A673 (cell line): ENCODE results near the gene COBL. TPM values are rescaled to one million over a fixed set of nuclear protein-coding genes. Genes with fewer than 3 reads are reported as not detected.

ENCODE experiments used
- BruUV-seq: library from RNA; stranded (reverse); fragments of 400-500 nt; replicated peaks from 2 replicates; lab custom pipeline; 2021; lab: Mats Ljungman, UMichigan
- CTCF ChIA-PET: fragments of 300-600 bp; sonication (Branson Sonifier 250); formaldehyde crosslinking; loops from one replicate; lab custom pipeline; 2022; ENCODE audit warnings: antibody characterized with exemption; lab: Charles Lee
- POLR2A ChIA-PET: fragments of 300-600 bp; sonication (Branson Sonifier 250); formaldehyde crosslinking; loops from one replicate; lab custom pipeline; 2022; ENCODE audit warnings: antibody characterized with exemption; ENCODE audit not compliant: low non-redundant PET; lab: Charles Lee
- DNase-seq: peaks from one replicate; pipeline ENCODE4 v3.0.0-alpha.2; 2015; ENCODE audit warnings: low spot score
- H3K27ac ChIP-seq: fragments of 200-600 bp; sonication (generic); 2 replicates; pipeline ENCODE4 v1.5.1; 2016; ENCODE audit warnings: mixed run types, low read depth, mild to moderate bottlenecking, mixed read lengths, antibody characterized with exemption, low read length; ENCODE audit not compliant: poor library complexity, severe bottlenecking
- H3K27me3 ChIP-seq: fragments of 200-600 bp; sonication (generic); replicated peaks from 2 replicates; pipeline ENCODE4 v1.6.1; 2017; ENCODE audit warnings: mixed run types, low read depth, mild to moderate bottlenecking, mixed read lengths, antibody characterized with exemption, low read length; ENCODE audit not compliant: insufficient read depth, poor library complexity
- H3K36me3 ChIP-seq: fragments of 200-600 bp; sonication (generic); 2 replicates; pipeline ENCODE4 v1.6.1; 2016; ENCODE audit warnings: mixed run types, mild to moderate bottlenecking, mixed read lengths, antibody characterized with exemption, low read length; ENCODE audit not compliant: insufficient read depth, poor library complexity, severe bottlenecking
- H3K4me1 ChIP-seq: fragments of 200-600 bp; sonication (generic); 2 replicates; pipeline ENCODE4 v1.6.1; 2017; ENCODE audit warnings: mixed run types, mild to moderate bottlenecking, mixed read lengths, antibody characterized with exemption, low read length; ENCODE audit not compliant: insufficient read depth, poor library complexity, severe bottlenecking
- H3K4me3 ChIP-seq: fragments of 200-600 bp; sonication (generic); 2 replicates; pipeline ENCODE4 v1.5.1; 2016; ENCODE audit warnings: low read depth, mixed run types, mild to moderate bottlenecking, mixed read lengths, low read length; ENCODE audit not compliant: poor library complexity, severe bottlenecking
- H3K9me3 ChIP-seq: fragments of 200-600 bp; sonication (generic); 2 replicates; pipeline ENCODE4 v1.6.1; 2016; ENCODE audit warnings: mixed run types, low read depth, mild to moderate bottlenecking, mixed read lengths, antibody characterized with exemption, low read length; ENCODE audit not compliant: poor library complexity, severe bottlenecking
- EZH2 ChIP-seq: fragments of 200-600 bp; sonication (generic); IDR thresholded peaks from 2 replicates; pipeline ENCODE4 v1.6.1; 2017; ENCODE audit warnings: borderline replicate concordance, low read depth, mild to moderate bottlenecking, mixed read lengths, antibody characterized with exemption, low read length; ENCODE audit not compliant: poor library complexity, severe bottlenecking
- intact Hi-C: fragments of 100-400 bp; cut with micrococcal nuclease; formaldehyde crosslinking; loops from one replicate; pipeline ENCODE4 v1.10.0; 2022; ENCODE audit not compliant: unreplicated experiment
- total RNA-seq: library from RNA; stranded (reverse); gene quantifications from 2 replicates; pipeline ENCODE4 v1.2.3, GENCODE V29; 2021
- TF ChIP-seq, protein P1 (sequence below): fragments of 300-800, 200-600 bp; sonication (generic); conservative IDR thresholded peaks from 2 replicates; pipeline ENCODE4 v1.5.1; 2017; ENCODE audit warnings: low read depth, mild to moderate bottlenecking, antibody characterized with exemption, low read length, moderate library complexity, mixed read lengths

COBL gene
- total RNA-seq, 1 experiment from 2014 or later = not detected

DNA sequence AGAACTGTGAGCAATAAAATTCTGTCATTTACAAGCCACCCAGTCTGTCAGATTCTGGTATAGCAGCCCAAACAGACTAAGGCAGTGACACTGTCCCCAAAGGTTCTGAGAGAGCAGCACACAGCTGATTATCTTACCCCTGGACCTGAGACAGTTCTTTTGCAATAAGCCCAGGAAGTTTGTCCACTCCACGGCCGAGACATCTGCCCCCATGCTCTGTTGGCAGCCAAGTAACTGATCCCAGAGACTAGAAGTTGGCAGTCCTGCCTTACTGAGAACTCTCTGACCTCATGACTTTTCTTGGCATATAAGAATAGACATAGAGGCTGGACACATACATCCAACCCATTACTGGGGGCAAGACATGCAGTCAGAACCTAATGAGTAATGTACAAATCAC, 290.9 kb downstream of the COBL start:
- no peak overlapping the region for H3K27ac ChIP-seq
- DNase-seq = no peak
- peaks cover 13% of the 10 kb centered on the region for H3K9me3 ChIP-seq
- ChIA-PET POLR2A (no interaction called here), CTCF (no interaction called here)
- H3K27me3 ChIP-seq = no peaks in the 10 kb centered on the region
- H3K4me1 ChIP-seq = no peaks in the 10 kb centered on the region
- BruUV-seq = no TSS peak
- H3K36me3 ChIP-seq = no peaks in the 10 kb centered on the region
- intact Hi-C loops = no loop called here
- TF ChIP-seq, protein P1, sequence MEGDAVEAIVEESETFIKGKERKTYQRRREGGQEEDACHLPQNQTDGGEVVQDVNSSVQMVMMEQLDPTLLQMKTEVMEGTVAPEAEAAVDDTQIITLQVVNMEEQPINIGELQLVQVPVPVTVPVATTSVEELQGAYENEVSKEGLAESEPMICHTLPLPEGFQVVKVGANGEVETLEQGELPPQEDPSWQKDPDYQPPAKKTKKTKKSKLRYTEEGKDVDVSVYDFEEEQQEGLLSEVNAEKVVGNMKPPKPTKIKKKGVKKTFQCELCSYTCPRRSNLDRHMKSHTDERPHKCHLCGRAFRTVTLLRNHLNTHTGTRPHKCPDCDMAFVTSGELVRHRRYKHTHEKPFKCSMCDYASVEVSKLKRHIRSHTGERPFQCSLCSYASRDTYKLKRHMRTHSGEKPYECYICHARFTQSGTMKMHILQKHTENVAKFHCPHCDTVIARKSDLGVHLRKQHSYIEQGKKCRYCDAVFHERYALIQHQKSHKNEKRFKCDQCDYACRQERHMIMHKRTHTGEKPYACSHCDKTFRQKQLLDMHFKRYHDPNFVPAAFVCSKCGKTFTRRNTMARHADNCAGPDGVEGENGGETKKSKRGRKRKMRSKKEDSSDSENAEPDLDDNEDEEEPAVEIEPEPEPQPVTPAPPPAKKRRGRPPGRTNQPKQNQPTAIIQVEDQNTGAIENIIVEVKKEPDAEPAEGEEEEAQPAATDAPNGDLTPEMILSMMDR = no peak
- TF ChIP-seq EZH2 = no peak
- H3K4me3 ChIP-seq = no peak overlapping the region

DNA sequence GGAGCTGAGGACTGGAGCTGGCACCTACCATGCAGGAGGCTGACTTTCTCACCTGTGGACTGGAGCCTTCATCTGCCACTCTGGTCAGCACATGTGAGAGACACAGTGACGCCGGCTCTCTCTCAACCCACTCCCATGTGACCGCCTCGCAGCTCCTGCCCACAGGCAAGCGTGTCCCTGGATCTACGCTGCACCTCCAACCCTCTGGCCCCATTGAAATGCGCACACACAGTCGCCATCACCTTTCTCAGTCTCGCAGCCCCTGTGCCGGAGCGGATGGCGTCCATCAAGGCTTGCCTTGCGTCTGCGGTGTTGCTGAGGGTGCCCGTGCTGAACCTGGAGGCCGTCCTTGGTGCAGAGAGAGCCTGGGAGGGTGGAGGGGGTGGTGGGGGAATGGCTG, 291.7 kb downstream of the COBL start:
- Histone ChIP-seq H3K9me3 (peaks cover 13% of the 10 kb centered on the region), H3K27me3 (no peaks in the 10 kb centered on the region), H3K4me3 (no peak overlapping the region), H3K36me3 (no peaks in the 10 kb centered on the region), H3K27ac (no peak overlapping the region), H3K4me1 (no peaks in the 10 kb centered on the region)
- ChIA-PET CTCF (interaction anchor here (0.6 kb wide), 1 partner anchor 136 kb away, joined by 3 read pairs; no protein-coding TSS in a partner anchor), POLR2A (no interaction called here)
- BruUV-seq = no TSS peak
- TF ChIP-seq, protein P1 = no peak
- no peak for TF ChIP-seq EZH2
- intact Hi-C loops = no loop called here
- no peak for DNase-seq

DNA sequence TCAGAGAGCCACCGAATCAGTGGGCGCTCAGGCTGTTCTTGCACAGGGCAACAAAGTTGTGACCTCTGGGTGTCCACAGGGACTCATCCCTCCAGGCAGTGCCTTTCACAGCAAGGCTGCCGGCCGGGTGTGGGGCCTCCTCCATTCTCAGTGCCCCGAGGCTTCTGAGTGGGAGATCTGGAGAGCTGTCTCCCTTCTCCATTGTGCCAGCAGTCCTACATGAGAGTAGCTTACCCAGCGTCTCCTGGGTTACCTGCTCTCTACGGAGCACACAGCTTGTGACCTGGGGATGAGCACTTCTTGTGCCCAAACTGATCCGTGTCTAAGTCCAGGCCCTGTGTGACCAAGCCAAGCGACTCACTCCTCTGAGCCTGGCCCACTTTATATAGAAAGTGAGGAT, 293.1 kb downstream of the COBL start:
- BruUV-seq = no TSS peak
- POLR2A ChIA-PET = no interaction called here
- CTCF ChIA-PET = no interaction called here
- DNase-seq = no peak
- Histone ChIP-seq H3K4me1 (no peaks in the 10 kb centered on the region), H3K36me3 (no peaks in the 10 kb centered on the region), H3K27ac (no peak overlapping the region), H3K9me3 (peaks cover 10% of the 10 kb centered on the region), H3K4me3 (no peak overlapping the region), H3K27me3 (no peaks in the 10 kb centered on the region)
- no peak for TF ChIP-seq EZH2
- TF ChIP-seq, protein P1 = no peak
- intact Hi-C loops = no loop called here
